Endothelial cell of umbilical vein (primary cell): ENCODE data around the gene CDH23.

Source experiments
- EZH2 ChIP-seq: IDR thresholded peaks from 2 replicates; pipeline ENCODE4 v1.6.1; 2012; ENCODE audit warnings: borderline replicate concordance, low read depth, mild to moderate bottlenecking, moderate library complexity, low read length, inconsistent platforms; ENCODE audit not compliant: severe bottlenecking
- MAX ChIP-seq: IDR thresholded peaks from 2 replicates; pipeline ENCODE4 v1.6.1; 2011; ENCODE audit not compliant: insufficient read depth, insufficient read length
- POLR2A ChIP-seq: IDR thresholded peaks from 2 replicates; pipeline ENCODE4 v1.6.1; 2012; ENCODE audit warnings: low read depth, mild to moderate bottlenecking, control low read depth, low read length
- POLR2AphosphoS5 ChIP-seq: IDR thresholded peaks from 2 replicates; pipeline ENCODE4 v1.6.1; 2012; ENCODE audit warnings: low read depth, mild to moderate bottlenecking, control low read depth, low read length, moderate library complexity; ENCODE audit not compliant: insufficient read depth
- TF ChIP-seq, protein P1 (sequence below), 2 donors: IDR thresholded peaks; 1 replicate in 1 of 2; 2 replicates in 1 of 2; pipeline ENCODE4 v1.5.1; 2011; ENCODE audit warnings: low read length in 2 of 2, mild to moderate bottlenecking in 2 of 2, moderate library complexity in 2 of 2, control low read depth in 1 of 2, inconsistent platforms in 1 of 2, low read depth in 1 of 2; ENCODE audit not compliant: insufficient read depth in 1 of 2; ENCODE audit errors: extremely low read depth in 1 of 2

GRCh38 chr10:71587941-71588573 lies 191.3 kb downstream of the CDH23 start:
- no peak for TF ChIP-seq POLR2AphosphoS5
- TF ChIP-seq POLR2A = no peak
- TF ChIP-seq, protein P1, sequence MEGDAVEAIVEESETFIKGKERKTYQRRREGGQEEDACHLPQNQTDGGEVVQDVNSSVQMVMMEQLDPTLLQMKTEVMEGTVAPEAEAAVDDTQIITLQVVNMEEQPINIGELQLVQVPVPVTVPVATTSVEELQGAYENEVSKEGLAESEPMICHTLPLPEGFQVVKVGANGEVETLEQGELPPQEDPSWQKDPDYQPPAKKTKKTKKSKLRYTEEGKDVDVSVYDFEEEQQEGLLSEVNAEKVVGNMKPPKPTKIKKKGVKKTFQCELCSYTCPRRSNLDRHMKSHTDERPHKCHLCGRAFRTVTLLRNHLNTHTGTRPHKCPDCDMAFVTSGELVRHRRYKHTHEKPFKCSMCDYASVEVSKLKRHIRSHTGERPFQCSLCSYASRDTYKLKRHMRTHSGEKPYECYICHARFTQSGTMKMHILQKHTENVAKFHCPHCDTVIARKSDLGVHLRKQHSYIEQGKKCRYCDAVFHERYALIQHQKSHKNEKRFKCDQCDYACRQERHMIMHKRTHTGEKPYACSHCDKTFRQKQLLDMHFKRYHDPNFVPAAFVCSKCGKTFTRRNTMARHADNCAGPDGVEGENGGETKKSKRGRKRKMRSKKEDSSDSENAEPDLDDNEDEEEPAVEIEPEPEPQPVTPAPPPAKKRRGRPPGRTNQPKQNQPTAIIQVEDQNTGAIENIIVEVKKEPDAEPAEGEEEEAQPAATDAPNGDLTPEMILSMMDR (IDR thresholded peaks at IDR 0.05; ENCODE audit: extremely low read depth in 1 of 2, insufficient read depth in 1 of 2, low read depth in 1 of 2, low read length in 2 of 2) = no peak
- TF ChIP-seq EZH2 = no peak
- TF ChIP-seq MAX = no peak
